HG02642 (cell line): ENCODE data around the gene DHRS1.
"Not testable (repeated sequence)": the region's sequence is repeated elsewhere in the genome, so short reads cannot be mapped to it uniquely, and the experiment has no call there.

Source experiments
- ATAC-seq: cut with Tn5 transposase; IDR thresholded peaks from one replicate; pipeline ENCODE4 v1.9.1; 2021; ENCODE audit warnings: mild to moderate bottlenecking; ENCODE audit not compliant: unreplicated experiment, poor library complexity

The DHRS1 gene

GRCh38 chr14:24254630-24255392, 44.8 kb downstream of the DHRS1 start:
- no peak for ATAC-seq

DNA sequence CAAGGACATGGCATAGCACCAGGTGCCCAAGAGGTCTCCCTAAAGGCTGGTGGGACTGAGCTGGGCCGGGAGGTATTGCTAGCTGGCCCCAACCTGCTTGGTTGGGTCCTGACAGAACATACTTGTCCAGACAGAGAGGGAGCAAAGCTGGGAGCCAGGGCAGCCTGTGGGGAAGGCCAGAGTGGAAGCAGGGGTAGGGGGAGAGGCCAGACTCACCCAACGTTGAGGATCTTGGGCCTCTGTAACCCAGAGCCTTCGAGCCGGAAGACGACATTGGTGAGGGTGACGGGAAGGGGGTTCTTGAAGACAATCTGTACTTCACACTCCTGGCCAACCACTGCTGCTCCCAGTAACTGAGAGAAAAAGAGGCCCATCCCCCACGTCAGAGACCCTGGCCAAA, 45.6 kb downstream of the DHRS1 start:
- ATAC-seq, result no peak

DNA sequence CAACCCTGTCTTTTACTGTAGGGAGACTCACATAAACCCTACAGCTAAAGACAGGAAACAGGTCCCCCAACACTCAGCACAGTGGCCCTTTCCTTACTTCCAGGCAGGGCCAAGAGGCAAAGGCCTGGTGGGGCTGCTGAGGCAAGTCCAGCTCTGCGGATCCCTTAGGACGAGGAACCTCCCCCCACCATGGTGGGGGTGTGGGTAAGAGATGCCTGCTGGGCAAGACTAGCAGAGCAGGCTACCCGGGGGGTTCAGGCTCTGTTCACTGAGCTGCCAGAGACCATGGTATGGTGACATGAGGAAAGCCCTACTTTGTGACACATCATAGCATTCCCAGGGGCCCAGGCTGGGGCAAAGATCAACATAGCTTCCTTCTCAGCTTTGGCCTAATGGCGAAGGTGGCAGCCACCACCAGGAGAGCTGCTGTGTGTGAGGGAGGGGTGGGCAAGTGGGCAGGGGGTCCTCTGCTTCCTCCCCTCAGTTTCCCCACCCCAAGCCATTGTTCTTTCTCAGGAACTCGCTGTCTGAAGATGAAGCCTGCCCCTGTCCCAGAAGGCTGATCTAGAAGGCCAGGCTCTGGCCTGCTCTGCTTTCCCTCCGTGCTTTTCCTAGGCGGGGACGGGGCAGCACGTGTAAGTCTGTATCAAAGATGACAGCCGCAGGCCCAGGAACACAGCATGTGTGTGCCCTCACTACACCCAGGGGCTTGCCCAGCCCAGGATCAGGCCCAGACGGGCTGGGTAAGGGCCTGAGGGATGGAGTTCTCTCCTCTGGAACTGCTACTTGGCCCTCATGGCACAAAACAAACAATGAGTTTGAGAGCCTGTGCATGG, 47.1 kb downstream of the DHRS1 start:
- no peak for ATAC-seq

GRCh38 chr14:24251880-24252288, 47.7 kb downstream of the DHRS1 start:
- no peak for ATAC-seq

- ATAC-seq, result no peak
Measured at GRCh38 chr14:24250354-24250753, 49.2 kb downstream of the DHRS1 start.

- no peak for ATAC-seq
Measured at GRCh38 chr14:24249230-24250021, 50.2 kb downstream of the DHRS1 start.

DNA sequence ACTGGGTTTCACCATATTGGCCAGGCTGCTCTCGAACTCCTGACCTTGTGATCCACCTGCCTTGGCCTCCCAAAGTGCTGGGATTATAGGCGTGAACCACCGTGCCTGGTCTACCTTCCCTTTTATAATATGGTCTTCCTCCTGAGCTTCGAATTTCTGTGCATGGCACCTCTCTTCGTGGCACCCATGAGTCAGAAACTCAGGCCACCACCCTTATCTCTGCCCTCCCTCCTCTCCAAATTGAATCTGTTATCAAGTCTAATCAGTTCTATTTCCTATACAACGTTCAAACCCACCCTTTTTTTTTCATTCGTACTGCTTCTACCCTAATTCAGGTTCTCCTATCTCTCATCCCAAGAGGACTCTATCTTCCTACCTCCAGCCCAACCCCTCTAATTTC, 52.2 kb downstream of the DHRS1 start:
- ATAC-seq, result no peak

GRCh38 chr14:24246765-24247212, 52.8 kb downstream of the DHRS1 start:
- no peak for ATAC-seq

DNA sequence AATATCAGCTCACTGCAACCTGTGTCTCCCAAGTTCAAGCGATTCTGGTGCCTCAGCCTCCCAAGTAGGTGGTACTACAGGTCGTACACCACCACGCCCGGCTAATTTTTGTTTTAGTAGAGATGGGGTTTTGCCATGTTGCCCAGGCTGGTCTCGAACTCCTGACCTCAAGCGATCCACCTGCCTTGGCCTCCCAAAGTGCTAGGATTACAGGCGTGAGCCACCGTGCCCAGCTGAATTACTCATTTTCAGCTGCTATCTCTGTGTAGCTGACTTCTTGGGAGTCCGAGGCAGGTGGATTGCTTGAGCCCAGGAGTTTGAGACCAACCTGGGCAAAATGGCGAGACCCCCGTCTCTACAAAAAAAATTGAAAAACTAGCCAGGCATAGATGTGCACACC, 54.2 kb downstream of the DHRS1 start:
- ATAC-seq, result not testable (repeated sequence)

- ATAC-seq, result no peak
Measured at GRCh38 chr14:24243336-24243836, 56.2 kb downstream of the DHRS1 start.

GRCh38 chr14:24241829-24242443, 57.6 kb downstream of the DHRS1 start:
- peak; percentile 82 for ATAC-seq
